GM19463 (cell line): ENCODE results near the gene POLR2J2.
"Not testable (repeated sequence)": the region's sequence is repeated elsewhere in the genome, so short reads cannot be mapped to it uniquely, and the experiment has no call there.

Experiments
- ATAC-seq: cut with Tn5 transposase; IDR thresholded peaks from one replicate; pipeline ENCODE4 v1.9.1; 2021; ENCODE audit warnings: mild to moderate bottlenecking, moderate library complexity; ENCODE audit not compliant: unreplicated experiment

Gene POLR2J2

GRCh38 chr7:102673447-102674067 is 2.1 kb upstream of the POLR2J2 start:
- ATAC-seq: not testable (repeated sequence)

GRCh38 chr7:102671956-102672307 is 469 bp upstream of the POLR2J2 start:
- peak; percentile 27 for ATAC-seq

GRCh38 chr7:102667523-102667922 is 3.9 kb downstream of the POLR2J2 start:
- ATAC-seq: not testable (repeated sequence)

GRCh38 chr7:102666850-102667249 is 4.6 kb downstream of the POLR2J2 start:
- not testable (repeated sequence) for ATAC-seq

GRCh38 chr7:102664765-102665164 is 6.7 kb downstream of the POLR2J2 start:
- not testable (repeated sequence) for ATAC-seq

GRCh38 chr7:102649924-102650323 is 21.5 kb downstream of the POLR2J2 start, which contains the start of gene SPDYE2B:
SPDYE2B (plus strand) TSS chr7:102650319; CDS start chr7:102652349, 2,030 bp downstream.
- ATAC-seq: not testable (repeated sequence)

- not testable (repeated sequence) for ATAC-seq
Measured at GRCh38 chr7:102647813-102648212, 23.6 kb downstream of the POLR2J2 start.

GRCh38 chr7:102643404-102643803 is 28.1 kb downstream of the POLR2J2 start:
- ATAC-seq: not testable (repeated sequence)

GRCh38 chr7:102642691-102643090 is 28.8 kb downstream of the POLR2J2 start, which contains the start of gene UPK3BL1:
UPK3BL1 (minus strand) TSS chr7:102642791; CDS start chr7:102642741, 50 bp downstream.
- not testable (repeated sequence) for ATAC-seq

- ATAC-seq: not testable (repeated sequence)
Measured at GRCh38 chr7:102638848-102639247, 32.6 kb downstream of the POLR2J2 start.

- not testable (repeated sequence) for ATAC-seq
Measured at GRCh38 chr7:102636956-102637355, 34.5 kb downstream of the POLR2J2 start.

GRCh38 chr7:102635354-102635753 is 36.1 kb downstream of the POLR2J2 start:
- ATAC-seq: not testable (repeated sequence)

GRCh38 chr7:102634299-102634698 is 37.2 kb downstream of the POLR2J2 start:
- ATAC-seq: not testable (repeated sequence)

GRCh38 chr7:102630622-102631021 is 40.8 kb downstream of the POLR2J2 start:
- not testable (repeated sequence) for ATAC-seq

- ATAC-seq: not testable (repeated sequence)
Measured at GRCh38 chr7:102627271-102627904, 44.1 kb downstream of the POLR2J2 start.

GRCh38 chr7:102618122-102618521 is 53.3 kb downstream of the POLR2J2 start:
- ATAC-seq: not testable (repeated sequence)

GRCh38 chr7:102616507-102617125 is 54.8 kb downstream of the POLR2J2 start, which contains the start of gene RASA4:
RASA4 (minus strand) TSS chr7:102616756; CDS start chr7:102616689, 67 bp downstream.
- ATAC-seq: peak; percentile 69
